ENCODE measurements around the gene CPOX.
"Not testable (repeated sequence)": the region's sequence is repeated elsewhere in the genome, so short reads cannot be mapped to it uniquely, and the experiment has no call there.

The CPOX gene

DNA sequence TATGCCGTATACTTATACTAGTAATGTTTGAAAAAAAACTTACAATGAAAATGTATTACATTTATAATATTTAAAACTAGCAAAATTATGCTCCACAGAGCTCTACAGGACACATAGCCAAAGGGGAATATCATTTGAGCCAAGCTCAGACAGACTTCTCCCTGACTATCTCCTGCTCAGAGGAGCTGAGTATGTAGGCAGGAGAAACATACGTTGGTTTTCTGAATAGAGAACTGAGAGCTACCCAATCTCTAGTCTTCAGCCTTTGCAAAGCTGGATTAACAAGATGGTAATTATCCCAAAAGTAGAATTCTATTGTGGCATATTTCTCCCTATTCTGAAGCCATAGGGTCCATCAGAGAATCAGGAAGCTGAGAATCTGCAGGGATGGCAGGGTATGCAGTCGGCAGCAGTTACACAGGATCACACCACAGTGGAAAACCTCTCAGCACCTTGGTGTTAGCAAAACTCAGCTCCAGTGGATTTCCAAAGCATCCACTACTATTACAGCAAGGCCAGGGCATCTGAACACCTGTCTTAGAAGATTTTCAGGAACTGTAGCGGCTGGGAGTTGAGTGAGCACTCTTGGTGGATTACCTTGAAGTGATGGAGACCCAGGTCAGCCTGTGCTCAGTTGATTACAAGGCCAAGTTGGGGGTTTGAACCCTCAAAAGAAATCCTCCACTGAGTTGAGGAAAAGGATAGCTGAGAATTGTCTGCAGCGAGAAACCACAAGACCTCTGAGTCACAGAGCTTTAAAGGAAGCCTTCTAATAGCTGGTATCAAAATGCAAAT, 31.5 kb downstream of the CPOX start:
- DNase-seq (ENCODE audit: low spot score), result peak; percentile 20

- DNase-seq (ENCODE audit: low spot score), result no peak
Observed at GRCh38 chr3:98560911-98561310, 32.5 kb downstream of the CPOX start.

DNA sequence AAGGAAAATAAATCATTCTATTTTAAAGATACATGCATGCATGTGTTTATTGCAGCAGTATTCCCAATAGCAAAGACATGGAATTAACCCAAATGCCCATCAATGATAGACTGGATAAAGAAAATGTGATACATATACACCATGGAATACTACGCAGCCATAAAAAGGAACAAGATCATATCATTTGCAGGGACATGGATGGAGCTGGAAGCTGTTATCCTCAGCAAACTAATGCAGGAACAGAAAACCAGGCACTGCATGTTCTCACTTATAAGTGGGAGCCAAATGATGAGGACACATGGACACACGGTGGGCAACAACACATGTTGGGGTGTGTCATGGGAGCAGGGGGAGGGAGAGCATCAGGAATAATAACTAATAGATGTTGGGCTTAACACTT, 33.6 kb downstream of the CPOX start:
- DNase-seq (ENCODE audit: low spot score), result not testable (repeated sequence)

DNA sequence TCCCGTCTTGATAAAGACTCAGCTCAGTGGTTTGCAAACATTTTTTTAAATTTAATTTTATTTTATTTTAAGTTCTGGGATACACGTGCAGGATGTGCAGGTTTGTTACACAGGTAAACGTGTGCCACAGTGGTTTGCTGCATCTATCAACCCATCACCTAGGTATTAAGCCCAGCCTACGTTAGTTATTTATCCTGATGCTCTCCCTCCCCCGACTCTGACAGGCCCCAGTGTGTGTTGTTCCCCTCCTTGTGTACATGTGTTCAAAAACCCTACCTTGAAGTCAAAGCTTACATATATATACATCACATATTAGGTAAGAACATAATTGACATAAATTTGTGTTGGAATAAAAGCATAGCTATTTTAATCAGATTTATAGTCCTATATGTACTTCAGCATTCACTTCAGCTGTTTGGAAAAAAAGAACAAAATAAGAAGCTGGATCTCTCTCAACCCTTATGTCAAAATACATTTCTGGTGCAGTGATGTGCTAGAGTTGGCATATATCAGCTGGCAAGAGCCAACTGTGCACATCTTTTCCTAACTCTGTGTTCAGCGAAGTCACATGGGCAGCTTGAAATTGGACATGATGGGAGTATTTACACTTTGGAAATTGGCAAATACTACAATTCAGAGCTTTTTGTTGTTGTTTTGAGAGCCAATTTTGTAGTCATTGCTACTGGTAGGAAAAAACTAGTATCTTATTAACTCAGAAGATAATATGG, 35.1 kb downstream of the CPOX start:
- DNase-seq (ENCODE audit: low spot score), result no peak

DNA sequence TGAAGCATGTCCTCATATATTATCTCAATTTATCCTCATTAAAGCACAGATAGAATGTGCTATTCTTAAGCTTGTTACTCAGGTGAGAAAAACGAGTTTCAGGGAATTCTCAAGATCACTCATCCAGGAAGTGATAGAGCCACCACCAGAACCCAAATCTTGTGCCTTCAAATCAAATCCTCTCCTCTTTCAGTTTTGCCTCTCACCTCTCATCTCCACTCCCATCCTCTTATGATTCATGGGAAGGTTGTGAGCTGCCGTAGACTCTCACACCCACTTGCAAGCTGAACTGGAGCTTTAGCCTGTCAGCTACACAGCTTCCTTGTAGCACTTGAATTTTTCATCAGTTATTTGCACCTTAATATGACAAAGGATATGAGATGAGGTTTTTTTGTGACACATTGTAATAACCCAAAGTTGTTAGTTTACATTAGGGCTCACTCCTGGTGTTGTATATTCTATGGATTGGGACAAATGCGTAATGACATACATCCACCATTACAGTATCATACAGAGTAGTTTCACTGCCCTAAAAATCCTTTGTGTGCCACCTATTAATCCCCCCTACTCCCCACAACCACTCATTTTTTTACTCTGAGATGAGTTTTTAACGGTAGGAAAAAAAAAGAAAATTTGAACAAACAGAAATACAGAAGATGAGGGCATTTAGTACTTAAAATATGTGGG, 35.9 kb downstream of the CPOX start:
- no peak for DNase-seq (ENCODE audit: low spot score)

DNA sequence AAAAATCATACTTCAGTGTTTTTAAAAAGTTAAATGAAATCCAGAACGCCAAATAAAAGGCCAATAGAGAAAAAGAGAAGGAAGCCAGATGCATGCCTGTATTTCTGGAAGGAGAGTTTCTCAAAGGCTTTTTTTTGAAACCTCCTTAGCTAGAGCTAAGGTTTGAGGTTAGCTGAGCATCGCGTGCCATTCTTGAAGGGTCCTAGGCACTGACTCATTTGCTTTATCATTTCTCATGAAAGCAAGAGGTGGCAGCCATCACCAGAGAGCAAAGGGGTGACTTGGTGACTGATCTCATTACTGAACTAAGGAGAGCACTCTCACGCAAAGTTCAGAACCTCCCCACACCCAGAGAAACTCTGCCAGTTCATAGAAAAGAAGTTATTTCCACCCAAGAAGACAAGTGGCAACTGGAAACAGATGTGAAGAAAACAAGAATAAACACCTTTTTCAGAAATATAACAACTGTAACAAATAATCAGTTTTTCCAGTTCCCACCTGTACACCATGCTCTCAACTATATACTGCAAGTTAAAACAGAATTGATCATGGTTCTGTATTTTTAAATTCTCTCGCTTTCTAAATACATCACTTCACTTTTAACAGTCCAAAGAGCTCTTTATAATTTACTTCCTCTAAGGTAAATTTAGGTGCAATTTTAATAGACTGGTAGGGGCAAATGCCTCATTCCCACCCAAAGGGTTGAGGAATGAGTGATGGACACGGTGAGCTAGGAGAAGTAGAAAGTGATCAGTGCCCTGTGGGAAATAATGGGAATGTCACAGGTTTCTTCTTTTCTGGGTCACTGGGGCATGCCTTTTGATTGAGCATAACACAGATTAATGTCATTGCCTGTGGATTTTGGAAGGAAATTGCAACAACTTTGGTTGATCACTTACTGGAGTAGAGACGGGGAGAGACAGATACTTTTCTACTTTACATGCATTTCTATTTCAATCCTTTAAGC, 37.0 kb downstream of the CPOX start:
- DNase-seq (ENCODE audit: low spot score), result no peak

DNA sequence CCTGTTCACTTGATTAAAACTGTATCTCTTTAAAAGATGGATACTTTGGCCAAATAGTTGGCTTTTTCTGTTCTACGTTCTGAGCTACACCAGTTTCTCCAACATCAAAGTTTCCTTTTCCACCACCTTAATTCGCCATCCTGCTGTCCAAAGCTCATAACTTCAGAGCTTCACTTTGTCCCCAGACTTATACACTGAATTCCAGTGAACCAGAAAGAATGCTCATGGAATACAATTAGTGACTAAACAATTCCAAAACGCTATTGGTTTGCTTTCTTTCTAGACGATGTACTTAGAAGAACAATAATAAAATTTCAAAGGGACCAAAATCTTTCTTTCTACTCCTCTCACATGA, 38.4 kb downstream of the CPOX start:
- DNase-seq (ENCODE audit: low spot score), result no peak

DNA sequence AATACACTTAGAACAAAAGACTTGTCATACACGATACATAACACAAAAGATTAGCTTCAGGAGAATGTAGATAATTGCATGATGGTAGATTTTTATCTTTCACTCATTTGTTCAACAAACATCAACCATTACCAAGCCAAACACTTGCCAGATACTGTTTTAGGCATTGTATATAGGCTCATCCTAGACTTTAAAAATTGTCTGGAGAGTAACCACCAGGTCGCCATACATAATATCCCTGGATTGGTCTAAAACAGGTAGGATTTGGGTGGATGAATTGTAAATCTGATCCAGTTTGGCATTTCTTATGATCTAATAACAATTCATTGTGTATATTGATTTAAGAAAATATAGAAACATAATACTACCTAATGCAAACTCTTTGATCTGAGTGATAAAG, 38.8 kb downstream of the CPOX start:
- DNase-seq (ENCODE audit: low spot score), result no peak

DNA sequence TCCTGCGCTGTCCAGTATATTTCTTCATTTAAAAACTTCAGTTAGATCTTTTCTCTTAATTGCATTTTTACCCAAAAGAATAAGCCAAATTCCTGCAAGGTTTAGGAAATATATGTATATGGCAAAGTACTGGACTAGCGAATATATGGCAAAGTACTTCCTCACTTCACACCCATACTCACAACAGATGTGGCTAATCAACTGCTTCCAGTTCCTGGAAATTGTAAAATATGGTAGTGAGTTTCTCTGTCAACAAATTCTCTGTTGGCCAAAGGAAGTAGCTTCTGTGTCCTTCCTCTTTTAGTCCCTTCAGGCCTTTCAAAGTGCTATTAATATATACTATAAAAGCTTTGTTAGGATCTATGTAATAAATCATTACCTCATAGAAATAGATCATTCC, 39.7 kb downstream of the CPOX start:
- no peak for DNase-seq (ENCODE audit: low spot score)

DNA sequence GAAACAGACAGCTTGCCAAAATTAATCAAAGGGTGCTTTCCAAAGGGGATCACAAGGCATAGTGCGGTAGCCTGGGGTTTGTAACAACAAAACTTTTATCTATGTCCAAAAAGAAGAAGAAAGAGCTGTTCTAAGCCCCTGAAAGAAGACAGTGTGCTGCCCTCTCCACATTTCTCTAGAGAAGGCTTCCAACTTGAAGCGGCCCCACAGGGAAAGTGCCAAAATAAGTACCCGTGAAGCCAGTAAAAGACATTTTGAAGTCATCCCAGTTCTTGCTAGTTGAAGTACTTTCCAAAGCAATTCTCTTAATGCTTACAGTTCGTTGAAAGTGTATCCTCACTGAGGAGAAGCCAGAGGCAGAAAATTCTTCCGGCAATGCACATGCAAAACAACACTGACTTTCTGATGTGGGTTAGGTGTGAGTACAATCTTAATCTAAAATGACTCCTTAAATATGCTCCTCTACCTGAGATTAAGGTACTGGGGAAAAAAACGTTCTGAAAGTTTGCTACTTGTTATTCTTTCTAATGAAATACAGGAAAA, 40.3 kb downstream of the CPOX start:
- DNase-seq (ENCODE audit: low spot score), result no peak

DNA sequence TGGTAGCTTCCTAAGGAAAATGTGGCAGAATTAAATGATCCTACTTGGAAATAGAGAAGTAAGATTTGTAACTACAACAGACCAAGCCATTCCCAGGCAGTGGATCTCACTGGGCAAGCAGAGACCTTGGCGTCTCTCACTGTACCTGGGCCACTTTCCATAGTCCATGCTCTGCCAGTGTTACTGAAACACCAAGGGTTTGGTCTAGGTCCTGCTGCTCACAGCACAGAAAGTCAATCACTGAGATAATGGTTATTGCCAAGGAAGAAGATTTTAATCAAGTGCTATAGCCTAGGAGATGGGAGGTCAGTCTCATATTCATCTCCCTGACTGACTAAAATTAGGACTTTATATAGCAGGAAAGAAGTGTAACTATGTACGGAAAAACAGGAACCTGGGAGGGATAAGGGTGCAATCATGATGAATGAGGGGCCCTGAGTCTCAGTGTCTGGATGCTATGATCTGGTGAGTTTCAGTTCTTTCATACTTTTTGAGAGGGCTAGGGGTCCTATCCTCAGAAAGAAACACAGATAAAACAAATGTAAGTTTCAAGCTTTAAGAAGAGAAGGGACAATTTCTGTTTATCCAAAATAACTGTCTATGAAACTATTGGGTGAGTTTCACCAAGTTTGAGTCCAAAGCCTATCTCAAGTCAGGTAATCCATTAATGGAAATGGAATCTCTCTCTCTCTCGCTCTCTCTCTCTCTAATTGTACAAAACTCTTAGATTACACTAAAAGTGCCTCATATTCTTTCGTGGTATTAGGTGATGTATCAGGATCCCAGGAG, 41.0 kb downstream of the CPOX start:
- no peak for DNase-seq (ENCODE audit: low spot score)

GRCh38 chr3:98551754-98552153, 41.7 kb downstream of the CPOX start:
- DNase-seq (ENCODE audit: low spot score), result no peak

DNA sequence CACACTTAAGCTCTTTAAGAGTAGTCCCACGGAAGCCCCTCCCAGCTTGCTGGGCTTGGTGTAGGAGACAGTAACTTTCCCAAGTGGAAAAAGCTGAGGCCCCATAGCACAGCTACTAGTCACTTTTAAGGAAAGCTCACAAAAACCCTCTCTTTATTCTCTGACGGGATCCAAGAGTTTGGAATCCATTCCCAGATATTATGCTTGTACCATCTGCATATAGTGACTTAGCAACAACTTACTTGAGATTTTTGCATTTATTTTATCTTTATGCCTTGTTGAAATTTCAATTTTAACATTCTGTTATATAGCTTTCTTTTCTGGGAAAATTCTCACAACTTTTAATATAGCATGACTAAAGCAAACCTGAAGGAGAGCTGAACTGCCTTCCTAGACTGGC, 42.2 kb downstream of the CPOX start:
- no peak for DNase-seq (ENCODE audit: low spot score)

DNA sequence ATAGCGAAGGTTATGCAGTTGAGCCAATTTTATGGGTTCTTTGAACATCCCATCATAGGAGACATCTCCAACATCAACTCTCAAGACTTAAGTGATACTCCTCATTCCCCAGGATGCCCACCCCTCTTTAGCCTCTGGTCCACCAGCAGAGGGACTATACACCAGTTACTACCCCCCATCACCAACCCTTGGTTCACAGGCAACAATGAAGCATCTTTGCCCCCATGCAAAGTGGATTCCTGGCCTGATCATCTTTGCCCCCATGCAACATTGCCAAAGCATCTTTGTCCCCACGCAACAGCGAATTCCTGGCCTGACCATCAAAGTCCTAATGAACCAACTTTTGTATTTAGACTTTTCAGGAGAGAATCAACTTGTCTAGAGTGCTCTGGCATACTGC, 42.6 kb downstream of the CPOX start:
- DNase-seq (ENCODE audit: low spot score), result no peak

DNA sequence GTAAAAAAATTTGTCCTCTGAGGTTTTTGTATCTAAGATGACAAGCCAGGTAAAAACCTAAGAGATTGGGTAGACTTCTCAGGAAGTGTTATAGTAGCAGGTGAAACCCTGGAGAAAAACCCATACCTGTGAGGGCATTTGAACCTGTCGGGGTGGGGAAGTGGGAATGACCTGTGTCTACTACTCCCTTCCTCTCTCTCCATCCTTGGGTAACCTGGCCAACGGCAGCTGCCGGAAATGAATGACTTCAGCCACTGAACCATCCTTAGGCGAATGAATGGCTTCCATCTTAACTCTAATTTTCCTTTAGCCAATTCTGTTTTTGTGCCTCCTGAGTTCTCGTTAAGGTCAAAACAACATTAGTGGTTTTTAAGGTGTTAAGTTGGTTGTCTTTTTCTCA, 44.9 kb downstream of the CPOX start:
- DNase-seq (ENCODE audit: low spot score), result no peak

DNA sequence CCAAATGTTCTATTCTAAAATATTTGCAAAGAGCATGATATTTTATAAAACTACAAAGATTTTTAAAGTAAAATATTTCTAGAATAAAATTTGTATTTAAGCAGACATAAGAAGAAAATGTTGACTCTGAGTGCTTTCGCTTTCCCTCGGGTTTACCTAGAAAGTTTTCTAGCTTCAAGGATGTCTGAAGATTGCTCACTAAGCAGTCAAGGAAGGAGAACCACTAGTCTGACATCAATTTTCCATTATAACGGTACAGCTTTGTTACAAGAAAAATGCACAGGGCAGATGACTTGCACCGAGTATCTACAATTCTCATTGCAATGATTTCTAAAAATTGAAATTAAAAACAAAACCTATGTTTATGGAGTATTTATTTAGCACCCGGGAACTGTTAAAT, 47.5 kb downstream of the CPOX start:
- DNase-seq (ENCODE audit: low spot score), result no peak

GRCh38 chr3:98542623-98543022, 50.8 kb downstream of the CPOX start:
- DNase-seq (ENCODE audit: low spot score), result no peak

GRCh38 chr3:98541695-98542094, 51.7 kb downstream of the CPOX start:
- no peak for DNase-seq (ENCODE audit: low spot score)

DNA sequence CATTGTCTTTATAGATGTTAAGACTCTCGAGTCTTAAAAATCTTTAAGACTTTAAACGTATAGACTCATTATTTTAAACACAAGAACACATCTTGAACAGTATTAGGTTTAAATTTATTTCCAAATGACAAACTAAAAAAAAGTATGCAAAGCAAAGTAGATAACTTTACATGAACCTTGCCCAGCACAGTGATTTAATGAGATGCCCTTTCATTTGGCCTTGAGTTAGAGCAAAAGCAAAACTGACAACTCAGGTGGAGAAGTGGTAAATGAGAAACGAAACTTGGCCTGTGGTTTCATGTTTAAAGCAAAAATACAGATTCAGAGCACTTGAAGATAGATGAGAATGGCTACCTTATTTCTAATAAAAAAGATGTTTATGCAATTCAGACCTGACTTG, 53.1 kb downstream of the CPOX start:
- no peak for DNase-seq (ENCODE audit: low spot score)

- DNase-seq (ENCODE audit: low spot score), result no peak
Observed at GRCh38 chr3:98536456-98537017, 56.9 kb downstream of the CPOX start.

- no peak for DNase-seq (ENCODE audit: low spot score)
Observed at GRCh38 chr3:98534734-98535133, 58.7 kb downstream of the CPOX start.
